DND-41 (cell line): Measurements from ENCODE around the gene RNF213.

Experiments used
- ATAC-seq: fragments of 200-7000 bp; cut with Tn5 transposase; 3 replicates; pipeline ENCODE4 v1.9.1; 2021; ENCODE audit warnings: low read depth; ENCODE audit not compliant: insufficient read depth
- DNase-seq: peaks from one replicate; pipeline ENCODE4 v3.0.0-alpha.2; 2020
- H2AFZ ChIP-seq: 2 replicates; pipeline ENCODE4 v1.6.0; 2012; ENCODE audit warnings: low read depth, low read length
- H3K27ac ChIP-seq: 2 replicates; pipeline ENCODE4 v1.5.1; 2012; ENCODE audit warnings: low read length, inconsistent platforms
- H3K27me3 ChIP-seq: fragments of 200-600 bp; sonication (generic); 2 replicates; pipeline ENCODE4 v1.6.0; 2012; ENCODE audit warnings: low read length, mild to moderate bottlenecking, inconsistent platforms; ENCODE audit not compliant: insufficient read depth, poor library complexity
- H3K36me3 ChIP-seq: 2 replicates; pipeline ENCODE4 v1.5.1; 2012; ENCODE audit warnings: low read length, inconsistent platforms; ENCODE audit not compliant: insufficient read depth
- H3K4me1 ChIP-seq: 2 replicates; pipeline ENCODE4 v1.5.1; 2012; ENCODE audit warnings: mild to moderate bottlenecking, low read length; ENCODE audit not compliant: insufficient read depth
- H3K4me2 ChIP-seq: 2 replicates; pipeline ENCODE4 v1.6.0; 2012; ENCODE audit warnings: mild to moderate bottlenecking, moderate library complexity, low read length, inconsistent platforms; ENCODE audit not compliant: insufficient read depth
- H3K4me3 ChIP-seq, 2 experiments: fragments of 200-600 bp in 1 of 2; shearing (Covaris generic) in 1 of 2; 2 replicates each; pipeline ENCODE4 v1.5.1; 2012 to 2016; ENCODE audit warnings: inconsistent platforms in 2 of 2, low read length in 2 of 2, mild to moderate bottlenecking in 2 of 2, low read depth in 1 of 2, moderate library complexity in 1 of 2
- H3K79me2 ChIP-seq: 2 replicates; pipeline ENCODE4 v1.6.0; 2012; ENCODE audit warnings: low read length, inconsistent platforms; ENCODE audit not compliant: insufficient read depth
- H3K9ac ChIP-seq: 2 replicates; pipeline ENCODE4 v1.6.0; 2012; ENCODE audit warnings: low read depth, mild to moderate bottlenecking, inconsistent platforms, low read length, moderate library complexity
- H3K9me3 ChIP-seq: 2 replicates; pipeline ENCODE4 v1.5.1; 2012; ENCODE audit warnings: low read length, moderate library complexity, mild to moderate bottlenecking, inconsistent platforms; ENCODE audit not compliant: insufficient read depth, severe bottlenecking
- H4K20me1 ChIP-seq: 2 replicates; pipeline ENCODE4 v1.6.0; 2012; ENCODE audit warnings: low read length; ENCODE audit not compliant: insufficient read depth
- CTCF ChIP-seq: IDR thresholded peaks from 2 replicates; pipeline ENCODE4 v1.5.1; 2012; ENCODE audit warnings: borderline replicate concordance, low read length, moderate library complexity, mild to moderate bottlenecking; ENCODE audit not compliant: poor library complexity, severe bottlenecking; ENCODE audit errors: extremely low read depth
- EZH2 ChIP-seq: IDR thresholded peaks from 3 replicates; pipeline ENCODE4 v1.6.1; 2012; ENCODE audit warnings: borderline replicate concordance, low read depth, mild to moderate bottlenecking, moderate library complexity, low read length, inconsistent platforms; ENCODE audit not compliant: severe bottlenecking

The RNF213 gene

GRCh38 chr17:80320496-80320895 is 59.8 kb downstream of the RNF213 start:
- ATAC-seq: no peak
- Histone ChIP-seq H3K27me3 (no peaks in the 10 kb centered on the region), H3K79me2 (no peaks in the 10 kb centered on the region), H3K4me2 (no peak overlapping the region), H3K4me3 (no peak overlapping the region), H3K4me1 (no peaks in the 10 kb centered on the region), H3K9me3 (no peaks in the 10 kb centered on the region), H3K9ac (no peak overlapping the region), H4K20me1 (peaks cover 8% of the 10 kb centered on the region), H3K27ac (no peak overlapping the region), H3K36me3 (peaks cover 90% of the 10 kb centered on the region), H2AFZ (no peak overlapping the region)
- TF ChIP-seq EZH2: no peak
- no peak for TF ChIP-seq CTCF
- no peak for DNase-seq

GRCh38 chr17:80322864-80323263 is 62.2 kb downstream of the RNF213 start:
- no peak overlapping the region for H3K4me2 ChIP-seq
- H4K20me1 ChIP-seq: no peaks in the 10 kb centered on the region
- no peak overlapping the region for H3K9ac ChIP-seq
- H3K4me1 ChIP-seq: no peaks in the 10 kb centered on the region
- no peaks in the 10 kb centered on the region for H3K79me2 ChIP-seq
- DNase-seq (no peak), ATAC-seq (no peak)
- no peaks in the 10 kb centered on the region for H3K9me3 ChIP-seq
- no peak overlapping the region for H2AFZ ChIP-seq
- peaks cover 91% of the 10 kb centered on the region for H3K36me3 ChIP-seq
- no peak overlapping the region for H3K27ac ChIP-seq
- no peaks in the 10 kb centered on the region for H3K27me3 ChIP-seq
- no peak overlapping the region for H3K4me3 ChIP-seq
- TF ChIP-seq EZH2 (no peak), CTCF (no peak)

- H3K9me3 ChIP-seq: no peaks in the 10 kb centered on the region
- H3K79me2 ChIP-seq: no peaks in the 10 kb centered on the region
- TF ChIP-seq CTCF: no peak
- TF ChIP-seq EZH2: no peak
- no peak overlapping the region for H3K4me2 ChIP-seq
- no peak overlapping the region for H2AFZ ChIP-seq
- peaks cover 93% of the 10 kb centered on the region for H3K36me3 ChIP-seq
- no peaks in the 10 kb centered on the region for H4K20me1 ChIP-seq
- H3K4me1 ChIP-seq: no peaks in the 10 kb centered on the region
- no peaks in the 10 kb centered on the region for H3K27me3 ChIP-seq
- H3K4me3 ChIP-seq: no peak overlapping the region
- no peak overlapping the region for H3K9ac ChIP-seq
- no peak overlapping the region for H3K27ac ChIP-seq
- no peak for ATAC-seq
- no peak for DNase-seq
Measured at GRCh38 chr17:80323982-80324381, 63.3 kb downstream of the RNF213 start.

GRCh38 chr17:80327518-80327917 is 66.9 kb downstream of the RNF213 start:
- H3K79me2 ChIP-seq: no peaks in the 10 kb centered on the region
- no peak for DNase-seq
- H3K27me3 ChIP-seq: no peaks in the 10 kb centered on the region
- no peak for TF ChIP-seq EZH2
- no peak for TF ChIP-seq CTCF
- no peak overlapping the region for H3K4me3 ChIP-seq
- H3K4me1 ChIP-seq: no peaks in the 10 kb centered on the region
- no peak overlapping the region for H3K27ac ChIP-seq
- H4K20me1 ChIP-seq: no peaks in the 10 kb centered on the region
- H2AFZ ChIP-seq: no peak overlapping the region
- peaks cover 89% of the 10 kb centered on the region for H3K36me3 ChIP-seq
- no peaks in the 10 kb centered on the region for H3K9me3 ChIP-seq
- no peak for ATAC-seq
- no peak overlapping the region for H3K4me2 ChIP-seq
- H3K9ac ChIP-seq: no peak overlapping the region
